HFF-Myc (cell line): ENCODE data around the gene PSME4.

ENCODE experiments used
- DNase-seq: peaks from one replicate; pipeline ENCODE4 v3.0.0-alpha.2; 2011; ENCODE audit warnings: low read depth; ENCODE audit errors: extremely low read depth
- H3K4me3 ChIP-seq: replicated peaks from 2 replicates; pipeline ENCODE4 v1.5.1; 2011; ENCODE audit warnings: low read depth, mild to moderate bottlenecking, control low read depth, low read length
- TF ChIP-seq, protein P1 (sequence below): IDR thresholded peaks from 2 replicates; pipeline ENCODE4 v1.5.1; 2012; ENCODE audit warnings: mild to moderate bottlenecking, low read depth, low read length, control low read depth; ENCODE audit errors: missing control alignments

The PSME4 gene

DNA sequence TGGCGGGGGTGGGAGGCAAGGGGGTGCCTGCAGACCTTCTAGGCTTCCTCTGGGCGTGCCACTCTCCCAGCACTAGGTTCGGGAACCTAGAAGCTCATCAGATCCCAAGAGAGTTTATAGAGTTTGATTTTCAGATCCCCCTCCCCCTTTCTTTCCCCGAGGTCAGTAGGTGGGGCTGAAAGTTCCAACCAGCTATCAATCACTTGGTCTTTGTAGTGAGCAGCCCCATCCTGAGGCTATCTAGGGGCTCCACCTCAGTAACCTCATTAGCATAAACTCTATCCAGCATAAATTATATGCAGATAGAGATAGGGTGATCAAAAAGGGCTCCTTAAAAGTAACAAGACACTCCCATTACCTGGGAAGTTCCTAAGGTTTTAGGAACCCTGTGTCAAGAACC is 151.2 kb downstream of the PSME4 start:
- no peak for DNase-seq
- H3K4me3 ChIP-seq: no peak overlapping the region
- TF ChIP-seq, protein P1, sequence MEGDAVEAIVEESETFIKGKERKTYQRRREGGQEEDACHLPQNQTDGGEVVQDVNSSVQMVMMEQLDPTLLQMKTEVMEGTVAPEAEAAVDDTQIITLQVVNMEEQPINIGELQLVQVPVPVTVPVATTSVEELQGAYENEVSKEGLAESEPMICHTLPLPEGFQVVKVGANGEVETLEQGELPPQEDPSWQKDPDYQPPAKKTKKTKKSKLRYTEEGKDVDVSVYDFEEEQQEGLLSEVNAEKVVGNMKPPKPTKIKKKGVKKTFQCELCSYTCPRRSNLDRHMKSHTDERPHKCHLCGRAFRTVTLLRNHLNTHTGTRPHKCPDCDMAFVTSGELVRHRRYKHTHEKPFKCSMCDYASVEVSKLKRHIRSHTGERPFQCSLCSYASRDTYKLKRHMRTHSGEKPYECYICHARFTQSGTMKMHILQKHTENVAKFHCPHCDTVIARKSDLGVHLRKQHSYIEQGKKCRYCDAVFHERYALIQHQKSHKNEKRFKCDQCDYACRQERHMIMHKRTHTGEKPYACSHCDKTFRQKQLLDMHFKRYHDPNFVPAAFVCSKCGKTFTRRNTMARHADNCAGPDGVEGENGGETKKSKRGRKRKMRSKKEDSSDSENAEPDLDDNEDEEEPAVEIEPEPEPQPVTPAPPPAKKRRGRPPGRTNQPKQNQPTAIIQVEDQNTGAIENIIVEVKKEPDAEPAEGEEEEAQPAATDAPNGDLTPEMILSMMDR: no peak

DNA sequence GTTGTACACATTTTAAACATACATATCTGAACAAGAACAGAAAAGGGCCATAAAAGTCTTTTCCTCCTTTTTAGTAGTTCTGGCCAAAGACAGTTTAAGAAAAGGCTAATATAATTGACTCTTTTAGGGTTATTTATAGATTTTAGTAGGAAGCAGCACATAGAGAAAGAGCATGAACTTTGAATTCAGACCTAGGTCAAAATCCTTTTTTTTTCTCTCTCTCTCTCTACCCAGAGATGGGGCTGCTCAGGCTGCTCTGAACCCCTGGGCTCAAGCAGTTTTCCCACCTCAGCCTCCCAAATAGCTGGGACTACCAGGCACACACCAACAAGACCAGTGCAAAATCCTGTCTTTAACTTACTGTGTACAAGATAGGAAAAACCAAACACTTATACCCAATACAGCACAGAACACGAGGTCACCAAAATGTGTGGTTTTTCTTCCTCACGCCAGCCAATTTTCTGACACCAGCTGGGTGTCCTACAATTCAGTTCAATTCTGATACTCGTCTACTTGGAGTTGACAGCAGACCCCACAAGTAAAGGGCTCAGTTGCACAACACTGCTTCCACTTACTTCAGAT is 151.8 kb downstream of the PSME4 start:
- H3K4me3 ChIP-seq: no peak overlapping the region
- DNase-seq: no peak
- TF ChIP-seq, protein P1: no peak
